Sigmoid colon (tissue), 7 donors: Measurements from ENCODE around the gene ROPN1. TPM values are rescaled to one million over a fixed set of nuclear protein-coding genes. Genes with fewer than 3 reads are reported as not detected.
"Not testable (repeated sequence)": the region's sequence is repeated elsewhere in the genome, so short reads cannot be mapped to it uniquely, and the experiment has no call there.

Experiments used
- DNase-seq: peaks from one replicate; pipeline ENCODE4 v3.0.0-alpha.2; 2019
- H3K27ac ChIP-seq, 4 donors: fragments of 200-600 bp; sonication (generic); one replicate each; pipeline ENCODE4 v1.5.1; 2016 to 2019; ENCODE audit warnings: mild to moderate bottlenecking in 1 of 4
- H3K27me3 ChIP-seq, 3 donors: fragments of 200-600 bp; sonication (generic); one replicate each; pipeline ENCODE4 v1.5.1; 2019; ENCODE audit warnings: mild to moderate bottlenecking in 1 of 3
- H3K36me3 ChIP-seq, 4 donors: fragments of 200-600 bp; sonication (generic); one replicate each; pipeline ENCODE4 v1.5.1; 2016 to 2019
- H3K4me1 ChIP-seq, 4 donors: fragments of 200-600 bp; sonication (generic); one replicate each; pipeline ENCODE4 v1.5.1; 2017 to 2019
- H3K4me3 ChIP-seq, 4 donors: fragments of 200-600 bp; sonication (generic); one replicate each; pipeline ENCODE4 v1.5.1; 2017 to 2019; ENCODE audit warnings: mild to moderate bottlenecking in 2 of 4, moderate library complexity in 1 of 4
- H3K9me3 ChIP-seq, 4 donors: fragments of 200-600 bp in 3 of 4; sonication (generic) in 3 of 4; one replicate each; pipeline versions ENCODE4 v1.5.1 to v1.6.1; 2013 to 2019
- CTCF ChIP-seq, 4 experiments: fragments of 450-650 bp in 3 of 4; fragments of 200-600 bp in 1 of 4; IDR thresholded peaks; one replicate each; pipeline ENCODE4 v1.5.1; 2016 to 2019; ENCODE audit warnings: antibody characterized with exemption in 4 of 4, mild to moderate bottlenecking in 3 of 4, moderate library complexity in 2 of 4
- EP300 ChIP-seq, 4 donors: sonication (generic); formaldehyde crosslinking; IDR thresholded peaks; one replicate each; pipeline ENCODE4 v1.6.1; 2017; ENCODE audit warnings: antibody characterized with exemption in 4 of 4
- POLR2A ChIP-seq, 2 donors: fragments of 450-650 bp; IDR thresholded peaks; one replicate each; pipeline ENCODE4 v1.6.1; 2016; ENCODE audit warnings: antibody characterized with exemption in 2 of 2, mild to moderate bottlenecking in 2 of 2, moderate library complexity in 2 of 2
- POLR2AphosphoS5 ChIP-seq, 4 donors: sonication (generic); formaldehyde crosslinking; IDR thresholded peaks; one replicate each; pipeline ENCODE4 v1.6.1; 2017; ENCODE audit warnings: antibody characterized with exemption in 4 of 4
- WGBS, 2 donors: extraction: QIAGEN DNeasy Blood & Tissue Kit; methylation state at CpG; one replicate each; pipeline ENCODE4 v1.1.7; 2013; 5-methylcytosine and 5-hydroxymethylcytosine counted together
- intact Hi-C: fragments of 100-400 bp; cut with DNase I; formaldehyde crosslinking; loops from one replicate; pipeline ENCODE4 v1.15.1; 2023
- polyA plus RNA-seq, 3 donors: library from polyadenylated mRNA; stranded (reverse); fragments of 200-250 nt; gene quantifications; one replicate each; pipeline ENCODE4 v1.2.3, GENCODE V29; 2013
- total RNA-seq, 4 donors: library from RNA; depleted of rRNA; stranded (reverse); fragments of >200 nt; gene quantifications; one replicate each; pipeline ENCODE4 v1.1.0, GENCODE V29; 2016
- donor health status: healthy with polysubstance abuse.
- donor health status: Bipolar disorder and iron deficiency.
- donor health status: healthy.

The ROPN1 gene
- total RNA-seq, result not detected
- 1 to 10 TPM in 2 of 3 donors, under 1 TPM in 1; 0.44 to 1.8 (median 1.2) TPM for polyA plus RNA-seq

- H3K9me3 ChIP-seq, H3K27ac ChIP-seq, intact Hi-C loops, DNase-seq, H3K4me3 ChIP-seq, H3K27me3 ChIP-seq, H3K36me3 ChIP-seq, H3K4me1 ChIP-seq: not testable (repeated sequence)
- 2 to 10% methylated on average over 4 to 6 of the region's 49 CpGs for whole genome bisulfite sequencing, 2 donors
Measured at GRCh38 chr3:123991730-123992588, at the start of gene ROPN1. Gene ROPN1 (minus strand): TSS chr3:123992124. CDS start chr3:123980481, 11,643 bp downstream.

GRCh38 chr3:124041553-124041952, 49.6 kb upstream of the ROPN1 start:
- DNase-seq, result no peak
- Histone ChIP-seq H3K4me1 (no peaks in the 10 kb centered on the region), H3K36me3 (no peaks in the 10 kb centered on the region), H3K4me3 (no peak overlapping the region), H3K9me3 (no peaks in the 10 kb centered on the region), H3K27me3 (no peaks in the 10 kb centered on the region), H3K27ac (no peak overlapping the region)
- intact Hi-C loops, result no loop called here
- 22 to 66% methylated on average over 5 of the region's 5 CpGs for WGBS, 2 donors
- TF ChIP-seq POLR2A (IDR thresholded peaks at IDR 0.05) (no peak), CTCF (IDR thresholded peaks at IDR 0.05) (no peak), EP300 (IDR thresholded peaks at IDR 0.05) (no peak), POLR2AphosphoS5 (IDR thresholded peaks at IDR 0.05) (no peak)

- Histone ChIP-seq H3K4me3 (no peak overlapping the region), H3K9me3 (no peaks in the 10 kb centered on the region), H3K27me3 (peaks cover 5 to 18% (median 17%) of the 10 kb centered on the region in 3 donors), H3K36me3 (no peaks in the 10 kb centered on the region), H3K4me1 (peaks cover 0 to 23% (median 17%) of the 10 kb centered on the region in 4 donors), H3K27ac (no peak overlapping the region)
- intact Hi-C loops, result no loop called here
- TF ChIP-seq POLR2AphosphoS5 (IDR thresholded peaks at IDR 0.05) (no peak), CTCF (IDR thresholded peaks at IDR 0.05) (no peak), EP300 (IDR thresholded peaks at IDR 0.05) (no peak), POLR2A (IDR thresholded peaks at IDR 0.05) (no peak)
- DNase-seq, result no peak
Measured at GRCh38 chr3:124037326-124037725, 45.4 kb upstream of the ROPN1 start.

GRCh38 chr3:124036214-124036613, 44.3 kb upstream of the ROPN1 start:
- H3K4me3 ChIP-seq, H3K36me3 ChIP-seq, H3K27ac ChIP-seq, intact Hi-C loops, H3K9me3 ChIP-seq, DNase-seq: not testable (repeated sequence)
- Histone ChIP-seq H3K4me1 (peaks cover 0 to 27% (median 21%) of the 10 kb centered on the region in 4 donors), H3K27me3 (peaks cover 5 to 18% (median 17%) of the 10 kb centered on the region in 3 donors)
- 97% methylated on average over 3 of the region's 3 CpGs for WGBS, 2 donors

- intact Hi-C loops, result no loop called here
- Histone ChIP-seq H3K36me3 (no peaks in the 10 kb centered on the region), H3K27ac (no peak overlapping the region), H3K4me1 (peaks cover 0 to 27% (median 21%) of the 10 kb centered on the region in 4 donors), H3K27me3 (peaks cover 5 to 18% (median 17%) of the 10 kb centered on the region in 3 donors), H3K4me3 (no peak overlapping the region), H3K9me3 (no peaks in the 10 kb centered on the region)
- TF ChIP-seq POLR2A (IDR thresholded peaks at IDR 0.05) (no peak), CTCF (IDR thresholded peaks at IDR 0.05) (no peak), EP300 (IDR thresholded peaks at IDR 0.05) (no peak)
- WGBS, 2 donors, result 85 to 86% methylated on average over 1 of the region's 1 CpG
- DNase-seq, result no peak
Measured at GRCh38 chr3:124035463-124036121, 43.7 kb upstream of the ROPN1 start.
